Memory B cell (primary cell): ENCODE results near the gene RPS28.

Experiments used
- ATAC-seq: fragments of 150-1000 bp; cut with Tn5 transposase; 2 replicates; pipeline ENCODE4 v1.10.0; 2021; ENCODE audit warnings: low read depth, mild to moderate bottlenecking, moderate library complexity
- DNase-seq, 2 donors: peaks; one replicate each; pipeline ENCODE4 v3.0.0; 2022; ENCODE audit warnings: low spot score in 2 of 2
- H3K27ac Mint-ChIP-seq: one replicate; pipeline ENCODE4 v1.8.0; 2022; ENCODE audit warnings: mild to moderate bottlenecking, moderate library complexity, mixed read lengths
- H3K27me3 Mint-ChIP-seq: one replicate; pipeline ENCODE4 v1.8.0; 2022; ENCODE audit warnings: mixed read lengths
- H3K36me3 Mint-ChIP-seq: one replicate; pipeline ENCODE4 v1.8.0; 2022; ENCODE audit warnings: mild to moderate bottlenecking, mixed read lengths
- H3K4me1 Mint-ChIP-seq: one replicate; pipeline ENCODE4 v1.8.0; 2022; ENCODE audit warnings: mixed read lengths
- H3K4me3 Mint-ChIP-seq: one replicate; pipeline ENCODE4 v1.8.0; 2022; ENCODE audit warnings: mild to moderate bottlenecking, moderate library complexity, mixed read lengths
- H3K9me3 Mint-ChIP-seq: one replicate; pipeline ENCODE4 v1.8.0; 2022; ENCODE audit warnings: mixed read lengths

Gene RPS28

DNA sequence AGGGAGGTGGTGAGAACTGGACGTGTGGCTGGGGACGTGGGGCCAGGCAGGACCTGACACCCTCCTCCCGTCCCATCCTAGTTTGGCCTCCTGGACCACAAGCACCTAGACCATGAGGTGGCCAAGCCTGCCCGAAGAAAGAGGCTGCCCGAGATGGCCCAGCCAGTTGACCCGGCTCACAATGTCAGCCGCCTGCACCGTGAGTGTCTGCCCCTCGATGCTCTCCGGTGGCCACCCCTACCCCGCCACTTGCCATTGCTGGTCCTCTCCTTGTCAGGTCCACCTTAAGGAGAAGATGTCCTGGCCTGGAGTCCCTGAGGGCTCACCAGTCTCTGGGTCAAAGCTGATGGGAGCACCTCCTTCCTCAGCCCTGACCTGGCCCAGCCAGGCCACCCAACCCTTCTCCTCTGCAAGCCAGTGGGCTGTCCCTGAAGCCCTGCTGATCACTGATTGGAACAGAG is 44.9 kb downstream of the RPS28 start:
- Mint-ChIP-seq H3K4me3 (no peak overlapping the region), H3K27ac (no peak overlapping the region), H3K9me3 (no peaks in the 10 kb centered on the region), H3K27me3 (peaks cover 29% of the 10 kb centered on the region), H3K4me1 (peaks cover 13% of the 10 kb centered on the region), H3K36me3 (no peaks in the 10 kb centered on the region)
- ATAC-seq (no peak), DNase-seq (no peak)

- no peak overlapping the region for H3K4me3 Mint-ChIP-seq
These were observed 45.6 kb downstream of the RPS28 start for GRCh38 chr19:8366961-8367326.

GRCh38 chr19:8367327-8368001 is 46.2 kb downstream of the RPS28 start:
- DNase-seq: no peak
- Mint-ChIP-seq H3K27ac (no peak overlapping the region), H3K4me1 (peaks cover 13% of the 10 kb centered on the region), H3K9me3 (no peaks in the 10 kb centered on the region), H3K36me3 (no peaks in the 10 kb centered on the region), H3K27me3 (peaks cover 27% of the 10 kb centered on the region), H3K4me3 (no peak overlapping the region)
- no peak for ATAC-seq

More at GRCh38 chr19:8366961-8367326, 45.6 kb downstream of the RPS28 start:
- Mint-ChIP-seq H3K9me3 (no peaks in the 10 kb centered on the region), H3K27me3 (peaks cover 27% of the 10 kb centered on the region), H3K36me3 (no peaks in the 10 kb centered on the region), H3K4me1 (peaks cover 13% of the 10 kb centered on the region), H3K27ac (no peak overlapping the region)
- no peak for ATAC-seq
- DNase-seq: no peak

- H3K36me3 Mint-ChIP-seq: no peaks in the 10 kb centered on the region
- peaks cover 18% of the 10 kb centered on the region for H3K27me3 Mint-ChIP-seq
- DNase-seq (no peak), ATAC-seq (no peak)
- no peaks in the 10 kb centered on the region for H3K9me3 Mint-ChIP-seq
- H3K4me1 Mint-ChIP-seq: peaks cover 3% of the 10 kb centered on the region
- no peak overlapping the region for H3K27ac Mint-ChIP-seq
- no peak overlapping the region for H3K4me3 Mint-ChIP-seq
These were observed 49.1 kb downstream of the RPS28 start for GRCh38 chr19:8370176-8371010.

GRCh38 chr19:8371011-8371804 is 49.9 kb downstream of the RPS28 start:
- Mint-ChIP-seq H3K9me3 (no peaks in the 10 kb centered on the region), H3K27ac (no peak overlapping the region), H3K36me3 (no peaks in the 10 kb centered on the region), H3K27me3 (peaks cover 16% of the 10 kb centered on the region), H3K4me3 (no peak overlapping the region), H3K4me1 (peaks cover 3% of the 10 kb centered on the region)
- DNase-seq (no peak), ATAC-seq (no peak)
